ENCODE measurements around the gene SLC6A18.
A peak's percentile ranks its signal among the peaks of the same experiment; 100 is the strongest.

Gene SLC6A18

GRCh38 chr5:1184163-1184470 lies 41.1 kb upstream of the SLC6A18 start:
- Mint-ChIP-seq H3K4me3 (no peak overlapping the region), H3K4me1 (no peaks in the 10 kb centered on the region), H3K9me3 (no peaks in the 10 kb centered on the region), H3K36me3 (no peaks in the 10 kb centered on the region), H3K27ac (no peak overlapping the region)
- no peak for DNase-seq (ENCODE audit: low spot score in 2 of 2)
- ATAC-seq = no peak

- ATAC-seq (no peak), DNase-seq (ENCODE audit: low spot score in 2 of 2) (no peak)
- Mint-ChIP-seq H3K9me3 (no peaks in the 10 kb centered on the region), H3K4me3 (no peak overlapping the region), H3K27ac (no peak overlapping the region), H3K4me1 (no peaks in the 10 kb centered on the region), H3K36me3 (no peaks in the 10 kb centered on the region)
Measured at GRCh38 chr5:1184481-1184880, 40.7 kb upstream of the SLC6A18 start.

DNA sequence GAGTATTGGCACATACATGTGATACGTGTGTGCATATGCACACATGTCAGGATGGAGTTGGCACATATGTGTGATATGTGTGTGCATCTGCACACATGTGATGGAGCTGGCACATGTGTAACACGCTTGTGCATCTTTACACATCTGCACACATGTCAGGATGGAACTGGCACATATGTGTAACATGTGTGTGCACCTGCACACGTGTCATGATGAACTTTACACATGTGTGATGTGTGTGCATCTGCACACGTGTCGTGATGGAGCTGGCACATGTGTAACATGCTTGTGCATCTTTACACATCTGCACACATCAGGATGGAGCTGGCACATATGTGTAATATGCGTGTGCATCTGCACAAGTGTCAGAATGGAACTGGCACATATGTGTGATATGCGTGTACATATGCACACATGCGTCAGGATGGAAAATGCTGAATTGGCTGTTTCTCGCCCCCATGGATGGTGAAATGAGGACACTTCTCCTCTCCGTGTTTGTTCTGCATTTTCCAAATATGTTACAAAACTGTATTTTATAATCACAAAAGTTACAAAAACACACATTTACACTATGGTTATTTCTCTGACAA lies 40.0 kb upstream of the SLC6A18 start:
- Mint-ChIP-seq H3K9me3 (no peaks in the 10 kb centered on the region), H3K27ac (no peak overlapping the region), H3K4me1 (no peaks in the 10 kb centered on the region), H3K4me3 (no peak overlapping the region), H3K36me3 (no peaks in the 10 kb centered on the region)
- ATAC-seq (no peak), DNase-seq (ENCODE audit: low spot score in 2 of 2) (no peak)

DNA sequence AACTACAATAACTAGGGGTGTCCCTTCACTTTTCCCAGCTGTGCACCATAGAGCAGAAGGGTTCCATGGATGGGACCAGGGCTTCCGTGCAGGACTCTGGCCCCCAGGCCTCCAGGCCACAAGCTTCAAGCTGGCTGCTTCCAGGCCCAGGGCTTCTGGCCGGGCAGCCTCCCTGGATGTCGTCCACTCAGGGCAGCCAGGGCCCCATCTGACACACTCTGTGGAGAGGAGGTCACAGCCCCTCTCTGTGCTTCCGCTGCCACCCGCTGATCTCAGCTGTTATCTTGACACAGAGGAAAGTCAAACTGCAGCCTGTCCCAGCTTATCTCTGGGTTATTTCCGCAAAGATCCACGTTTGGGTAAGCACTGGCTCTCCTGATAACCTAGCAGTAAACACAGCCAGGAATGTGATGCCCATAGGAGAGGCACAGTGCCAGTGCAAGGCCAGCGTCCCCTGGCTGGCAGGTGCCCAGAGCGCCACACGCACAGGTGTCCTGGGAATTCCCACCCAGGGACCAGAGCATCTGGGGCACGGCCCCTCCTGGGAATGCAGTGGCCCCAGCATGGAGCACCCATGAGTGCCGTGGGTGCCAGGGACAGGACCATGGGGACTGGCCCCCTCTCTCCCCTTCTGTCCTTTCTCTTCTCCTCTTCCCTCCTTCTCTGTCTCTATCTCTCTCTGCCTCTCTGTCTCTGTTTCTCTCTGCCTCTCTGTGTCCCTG lies 39.4 kb upstream of the SLC6A18 start:
- DNase-seq (ENCODE audit: low spot score in 2 of 2) = no peak
- Mint-ChIP-seq H3K4me3 (no peak overlapping the region), H3K9me3 (no peaks in the 10 kb centered on the region), H3K27ac (no peak overlapping the region), H3K36me3 (no peaks in the 10 kb centered on the region), H3K4me1 (no peaks in the 10 kb centered on the region)
- no peak for ATAC-seq

- H3K4me1 Mint-ChIP-seq = no peaks in the 10 kb centered on the region
- no peak for DNase-seq (ENCODE audit: low spot score in 2 of 2)
- H3K27ac Mint-ChIP-seq = no peak overlapping the region
- no peak for ATAC-seq
- no peaks in the 10 kb centered on the region for H3K36me3 Mint-ChIP-seq
- H3K9me3 Mint-ChIP-seq = no peaks in the 10 kb centered on the region
- no peak overlapping the region for H3K4me3 Mint-ChIP-seq
Measured at GRCh38 chr5:1186351-1187233, 38.6 kb upstream of the SLC6A18 start.

- Mint-ChIP-seq H3K27ac (no peak overlapping the region), H3K9me3 (no peaks in the 10 kb centered on the region), H3K4me3 (no peak overlapping the region), H3K36me3 (no peaks in the 10 kb centered on the region), H3K4me1 (no peaks in the 10 kb centered on the region)
- no peak for DNase-seq (ENCODE audit: low spot score in 2 of 2)
- no peak for ATAC-seq
Measured at GRCh38 chr5:1187234-1187949, 37.8 kb upstream of the SLC6A18 start.

GRCh38 chr5:1187950-1188334 lies 37.2 kb upstream of the SLC6A18 start:
- Mint-ChIP-seq H3K4me3 (no peak overlapping the region), H3K36me3 (no peaks in the 10 kb centered on the region), H3K27ac (no peak overlapping the region), H3K4me1 (no peaks in the 10 kb centered on the region), H3K9me3 (no peaks in the 10 kb centered on the region)
- DNase-seq (ENCODE audit: low spot score in 2 of 2) (no peak), ATAC-seq (no peak)

GRCh38 chr5:1188464-1188863 lies 36.7 kb upstream of the SLC6A18 start:
- DNase-seq (ENCODE audit: low spot score in 2 of 2) (no peak), ATAC-seq (no peak)
- H3K27ac Mint-ChIP-seq = no peak overlapping the region
- no peaks in the 10 kb centered on the region for H3K36me3 Mint-ChIP-seq
- no peaks in the 10 kb centered on the region for H3K4me1 Mint-ChIP-seq
- H3K4me3 Mint-ChIP-seq = no peak overlapping the region
- H3K9me3 Mint-ChIP-seq = no peaks in the 10 kb centered on the region

- no peaks in the 10 kb centered on the region for H3K36me3 Mint-ChIP-seq
- H3K9me3 Mint-ChIP-seq = no peaks in the 10 kb centered on the region
- no peak overlapping the region for H3K27ac Mint-ChIP-seq
- H3K4me1 Mint-ChIP-seq = no peaks in the 10 kb centered on the region
- no peak for DNase-seq (ENCODE audit: low spot score in 2 of 2)
- H3K4me3 Mint-ChIP-seq = no peak overlapping the region
- no peak for ATAC-seq
Measured at GRCh38 chr5:1189269-1189668, 35.9 kb upstream of the SLC6A18 start.

- H3K4me3 Mint-ChIP-seq = no peak overlapping the region
- no peaks in the 10 kb centered on the region for H3K36me3 Mint-ChIP-seq
- H3K27ac Mint-ChIP-seq = no peak overlapping the region
- ATAC-seq = no peak
- no peak for DNase-seq (ENCODE audit: low spot score in 2 of 2)
- H3K4me1 Mint-ChIP-seq = no peaks in the 10 kb centered on the region
- H3K9me3 Mint-ChIP-seq = no peaks in the 10 kb centered on the region
Measured at GRCh38 chr5:1190278-1190677, 34.9 kb upstream of the SLC6A18 start.

DNA sequence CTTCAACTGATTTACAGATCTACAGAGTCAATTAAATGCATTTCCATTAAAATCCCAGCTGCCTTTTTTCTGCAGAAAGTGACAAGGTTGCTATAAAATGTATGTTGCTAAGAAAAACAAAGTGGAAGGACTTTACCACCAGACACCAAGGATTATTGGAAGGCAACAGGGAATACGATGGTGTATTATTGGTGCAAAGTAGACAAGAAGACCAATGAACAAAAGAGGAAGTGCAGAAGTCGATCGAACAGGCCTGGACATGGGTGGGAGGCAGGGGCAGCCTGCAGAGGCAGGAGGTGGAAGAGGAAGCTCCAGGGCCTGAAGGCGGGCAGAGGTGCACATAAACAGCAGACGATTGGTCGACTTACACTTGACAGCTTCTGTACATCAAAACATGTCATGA lies 34.3 kb upstream of the SLC6A18 start:
- ATAC-seq (no peak), DNase-seq (ENCODE audit: low spot score in 2 of 2) (no peak)
- H3K4me1 Mint-ChIP-seq = no peaks in the 10 kb centered on the region
- no peaks in the 10 kb centered on the region for H3K36me3 Mint-ChIP-seq
- no peaks in the 10 kb centered on the region for H3K9me3 Mint-ChIP-seq
- H3K4me3 Mint-ChIP-seq = no peak overlapping the region
- H3K27ac Mint-ChIP-seq = no peak overlapping the region

DNA sequence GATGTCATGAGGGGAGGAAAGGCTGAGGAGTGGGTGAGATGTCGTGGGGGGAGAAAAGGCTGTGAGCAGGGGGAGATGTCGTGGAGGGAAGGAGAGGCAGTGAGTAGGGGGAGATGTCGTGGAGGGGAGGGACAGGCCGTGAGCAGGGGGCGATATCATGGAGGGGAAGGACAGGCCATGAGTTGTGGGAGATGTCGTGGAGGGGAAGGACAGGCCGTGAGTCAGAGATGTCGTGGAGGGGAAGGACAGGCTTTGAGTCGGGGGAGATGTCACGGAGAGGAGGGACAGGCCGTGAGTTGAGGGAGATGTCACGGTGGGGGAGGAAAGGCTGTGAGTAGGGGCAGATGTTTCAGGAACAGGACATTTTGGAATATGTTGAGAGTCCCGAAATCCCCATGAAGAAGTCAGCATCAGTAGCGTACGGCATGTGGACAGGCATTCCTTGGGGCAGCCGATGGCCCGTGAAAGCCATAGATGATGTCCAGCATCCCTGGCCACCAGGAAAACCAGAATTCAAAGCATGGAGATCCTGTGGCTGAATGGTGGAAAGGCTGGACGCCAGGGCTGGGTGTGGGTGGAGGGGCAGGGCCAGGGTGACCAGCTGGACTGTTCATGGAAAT lies 32.1 kb upstream of the SLC6A18 start:
- no peaks in the 10 kb centered on the region for H3K9me3 Mint-ChIP-seq
- H3K4me3 Mint-ChIP-seq = no peak overlapping the region
- DNase-seq (ENCODE audit: low spot score in 2 of 2) (no peak), ATAC-seq (no peak)
- H3K27ac Mint-ChIP-seq = no peak overlapping the region
- no peaks in the 10 kb centered on the region for H3K4me1 Mint-ChIP-seq
- no peaks in the 10 kb centered on the region for H3K36me3 Mint-ChIP-seq

- Mint-ChIP-seq H3K4me1 (no peaks in the 10 kb centered on the region), H3K36me3 (no peaks in the 10 kb centered on the region), H3K9me3 (no peaks in the 10 kb centered on the region), H3K27ac (no peak overlapping the region), H3K4me3 (no peak overlapping the region)
- ATAC-seq (peak; percentile 34), DNase-seq (ENCODE audit: low spot score in 2 of 2) (no peak)
Measured at GRCh38 chr5:1193591-1193985, 31.6 kb upstream of the SLC6A18 start.

- ATAC-seq = no peak
- no peak for DNase-seq (ENCODE audit: low spot score in 2 of 2)
- Mint-ChIP-seq H3K9me3 (no peaks in the 10 kb centered on the region), H3K4me3 (no peak overlapping the region), H3K4me1 (no peaks in the 10 kb centered on the region), H3K36me3 (no peaks in the 10 kb centered on the region), H3K27ac (no peak overlapping the region)
Measured at GRCh38 chr5:1194378-1194777, 30.8 kb upstream of the SLC6A18 start.

DNA sequence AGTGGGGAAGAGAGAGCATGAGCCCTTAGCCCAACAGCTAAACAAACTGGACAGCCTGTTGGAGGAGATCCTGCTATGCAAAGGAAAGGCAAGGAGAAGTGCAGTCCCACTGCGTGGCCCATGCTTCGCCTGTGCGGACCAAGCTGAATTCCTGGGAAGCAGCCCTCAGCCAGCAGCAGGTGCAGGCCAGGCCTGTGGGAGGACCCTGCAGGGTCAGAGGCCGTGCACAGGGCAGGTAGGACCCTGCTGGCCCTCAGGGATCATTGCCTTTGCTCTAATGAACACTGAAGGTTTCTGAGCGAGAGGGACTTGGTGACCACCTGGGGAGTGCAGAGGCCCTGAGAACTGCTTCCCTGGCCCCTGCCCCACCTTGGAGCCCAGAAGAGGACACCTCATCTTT lies 29.7 kb upstream of the SLC6A18 start:
- Mint-ChIP-seq H3K9me3 (no peaks in the 10 kb centered on the region), H3K27ac (no peak overlapping the region), H3K4me3 (no peak overlapping the region), H3K4me1 (no peaks in the 10 kb centered on the region), H3K36me3 (no peaks in the 10 kb centered on the region)
- ATAC-seq = no peak
- DNase-seq (ENCODE audit: low spot score in 2 of 2) = no peak
